Gastrocnemius medialis (tissue), 4 donors: Measurements from ENCODE around the gene GIMAP4.

ENCODE experiments used
- POLR2A ChIP-seq, 2 donors: fragments of 450-650 bp; IDR thresholded peaks; one replicate each; pipeline ENCODE4 v1.6.1; 2017; ENCODE audit warnings: antibody characterized with exemption in 2 of 2, mild to moderate bottlenecking in 2 of 2, moderate library complexity in 2 of 2
- TF ChIP-seq, protein P1 (sequence below), 5 experiments: fragments of 450-650 bp in 3 of 5; fragments of 200-600 bp in 2 of 5; sonication (generic) in 2 of 5; IDR thresholded peaks in 4 of 5; conservative IDR thresholded peaks in 1 of 5; 1 replicate in 4 of 5; 2 replicates in 1 of 5; pipeline ENCODE4 v1.5.1; 2016 to 2019; ENCODE audit warnings: antibody characterized with exemption in 5 of 5, mild to moderate bottlenecking in 3 of 5, moderate library complexity in 3 of 5

DNA sequence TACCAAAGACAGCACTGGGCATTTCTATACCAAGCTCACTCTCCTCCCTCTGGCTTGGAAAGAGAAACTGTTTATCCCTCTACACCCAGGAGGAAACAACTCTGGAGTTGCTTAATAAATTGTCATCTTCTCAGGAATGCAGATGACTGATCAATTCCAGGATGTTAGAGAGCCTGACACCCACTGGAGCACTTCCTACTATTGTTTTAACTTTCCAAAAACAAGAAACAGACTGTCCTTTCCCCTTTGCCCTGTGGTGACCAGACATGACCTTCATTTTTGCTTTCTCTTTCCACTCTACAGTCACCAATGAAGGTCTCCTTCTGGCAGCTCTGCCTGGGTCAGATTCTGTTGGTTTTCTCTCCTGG lies 19.6 kb downstream of the GIMAP4 start:
- TF ChIP-seq, protein P1, sequence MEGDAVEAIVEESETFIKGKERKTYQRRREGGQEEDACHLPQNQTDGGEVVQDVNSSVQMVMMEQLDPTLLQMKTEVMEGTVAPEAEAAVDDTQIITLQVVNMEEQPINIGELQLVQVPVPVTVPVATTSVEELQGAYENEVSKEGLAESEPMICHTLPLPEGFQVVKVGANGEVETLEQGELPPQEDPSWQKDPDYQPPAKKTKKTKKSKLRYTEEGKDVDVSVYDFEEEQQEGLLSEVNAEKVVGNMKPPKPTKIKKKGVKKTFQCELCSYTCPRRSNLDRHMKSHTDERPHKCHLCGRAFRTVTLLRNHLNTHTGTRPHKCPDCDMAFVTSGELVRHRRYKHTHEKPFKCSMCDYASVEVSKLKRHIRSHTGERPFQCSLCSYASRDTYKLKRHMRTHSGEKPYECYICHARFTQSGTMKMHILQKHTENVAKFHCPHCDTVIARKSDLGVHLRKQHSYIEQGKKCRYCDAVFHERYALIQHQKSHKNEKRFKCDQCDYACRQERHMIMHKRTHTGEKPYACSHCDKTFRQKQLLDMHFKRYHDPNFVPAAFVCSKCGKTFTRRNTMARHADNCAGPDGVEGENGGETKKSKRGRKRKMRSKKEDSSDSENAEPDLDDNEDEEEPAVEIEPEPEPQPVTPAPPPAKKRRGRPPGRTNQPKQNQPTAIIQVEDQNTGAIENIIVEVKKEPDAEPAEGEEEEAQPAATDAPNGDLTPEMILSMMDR (IDR thresholded peaks at IDR 0.05 in 4 of 5, conservative IDR thresholded peaks at IDR 0.05 in 1 of 5): no peak
- no peak for TF ChIP-seq POLR2A (IDR thresholded peaks at IDR 0.05)
